Chondrocyte (in vitro differentiated cells): Measurements from ENCODE around the gene FTO. TPM values are rescaled to one million over a fixed set of nuclear protein-coding genes. Genes with fewer than 3 reads are reported as not detected.

Experiments
- DNase-seq: peaks from one replicate; pipeline ENCODE4 v3.0.0; 2021; ENCODE audit warnings: mixed read lengths, low spot score
- H3K27ac Mint-ChIP-seq: one replicate; pipeline ENCODE4 v1.8.0; 2021; ENCODE audit warnings: mild to moderate bottlenecking, moderate library complexity, mixed read lengths; ENCODE audit not compliant: unreplicated experiment
- H3K27me3 Mint-ChIP-seq: 2 replicates; pipeline ENCODE4 v1.8.0; 2021; ENCODE audit warnings: low read depth, mixed read lengths
- H3K36me3 Mint-ChIP-seq: 2 replicates; pipeline ENCODE4 v1.8.0; 2021; ENCODE audit warnings: low read depth, mixed read lengths
- H3K4me1 Mint-ChIP-seq: 2 replicates; pipeline ENCODE4 v1.8.0; 2021; ENCODE audit warnings: low read depth, mild to moderate bottlenecking, mixed read lengths
- H3K4me3 Mint-ChIP-seq: one replicate; pipeline ENCODE4 v1.8.0; 2021; ENCODE audit warnings: mild to moderate bottlenecking, moderate library complexity, mixed read lengths; ENCODE audit not compliant: unreplicated experiment
- H3K9me3 Mint-ChIP-seq: 2 replicates; pipeline ENCODE4 v1.8.0; 2021; ENCODE audit warnings: low read depth, mixed read lengths
- CTCF ChIP-seq: fragments of 200-600 bp; sonication (generic); IDR thresholded peaks from 2 replicates; pipeline ENCODE4 v1.5.0; 2021; ENCODE audit warnings: antibody characterized with exemption, mild to moderate bottlenecking, moderate library complexity
- total RNA-seq: library from RNA; stranded (reverse); gene quantifications from 3 replicates; pipeline ENCODE4 v1.2.1, GENCODE V29; 2021

The FTO gene
- total RNA-seq, 1 donor from 2014 or later, result 85.7 TPM

GRCh38 chr16:53915452-53916160 lies 211.7 kb downstream of the FTO start:
- no peak for DNase-seq
- H3K27ac Mint-ChIP-seq, result no peak overlapping the region
- H3K4me1 Mint-ChIP-seq, result peaks cover 37% of the 10 kb centered on the region
- no peak overlapping the region for H3K4me3 Mint-ChIP-seq
- H3K9me3 Mint-ChIP-seq, result no peaks in the 10 kb centered on the region
- TF ChIP-seq CTCF, result no peak
- H3K27me3 Mint-ChIP-seq, result no peaks in the 10 kb centered on the region
- no peaks in the 10 kb centered on the region for H3K36me3 Mint-ChIP-seq

GRCh38 chr16:53920988-53921387 lies 217.0 kb downstream of the FTO start:
- Mint-ChIP-seq H3K4me1 (peaks cover 4% of the 10 kb centered on the region), H3K27ac (no peak overlapping the region), H3K4me3 (no peak overlapping the region), H3K27me3 (no peaks in the 10 kb centered on the region), H3K9me3 (no peaks in the 10 kb centered on the region), H3K36me3 (no peaks in the 10 kb centered on the region)
- TF ChIP-seq CTCF, result no peak
- no peak for DNase-seq

- no peak overlapping the region for H3K27ac Mint-ChIP-seq
- peaks cover 4% of the 10 kb centered on the region for H3K4me1 Mint-ChIP-seq
- no peak for TF ChIP-seq CTCF
- no peak for DNase-seq
- no peaks in the 10 kb centered on the region for H3K27me3 Mint-ChIP-seq
- H3K9me3 Mint-ChIP-seq, result no peaks in the 10 kb centered on the region
- no peak overlapping the region for H3K4me3 Mint-ChIP-seq
- no peaks in the 10 kb centered on the region for H3K36me3 Mint-ChIP-seq
Observed at GRCh38 chr16:53922067-53922806, 218.3 kb downstream of the FTO start.

GRCh38 chr16:53922807-53923571 lies 219.0 kb downstream of the FTO start:
- no peak for TF ChIP-seq CTCF
- H3K4me3 Mint-ChIP-seq, result no peak overlapping the region
- H3K27ac Mint-ChIP-seq, result no peak overlapping the region
- H3K27me3 Mint-ChIP-seq, result no peaks in the 10 kb centered on the region
- H3K36me3 Mint-ChIP-seq, result no peaks in the 10 kb centered on the region
- no peak for DNase-seq
- no peaks in the 10 kb centered on the region for H3K9me3 Mint-ChIP-seq
- H3K4me1 Mint-ChIP-seq, result peaks cover 4% of the 10 kb centered on the region
